IPS-NIHi11 (cell line): ENCODE data around the gene CLSTN3.
A peak's percentile ranks its signal among the peaks of the same experiment; 100 is the strongest.

Source experiments
- DNase-seq: peaks from one replicate; pipeline ENCODE4 v3.0.0; 2012; ENCODE audit warnings: mixed read lengths, low spot score

CLSTN3 gene

DNA sequence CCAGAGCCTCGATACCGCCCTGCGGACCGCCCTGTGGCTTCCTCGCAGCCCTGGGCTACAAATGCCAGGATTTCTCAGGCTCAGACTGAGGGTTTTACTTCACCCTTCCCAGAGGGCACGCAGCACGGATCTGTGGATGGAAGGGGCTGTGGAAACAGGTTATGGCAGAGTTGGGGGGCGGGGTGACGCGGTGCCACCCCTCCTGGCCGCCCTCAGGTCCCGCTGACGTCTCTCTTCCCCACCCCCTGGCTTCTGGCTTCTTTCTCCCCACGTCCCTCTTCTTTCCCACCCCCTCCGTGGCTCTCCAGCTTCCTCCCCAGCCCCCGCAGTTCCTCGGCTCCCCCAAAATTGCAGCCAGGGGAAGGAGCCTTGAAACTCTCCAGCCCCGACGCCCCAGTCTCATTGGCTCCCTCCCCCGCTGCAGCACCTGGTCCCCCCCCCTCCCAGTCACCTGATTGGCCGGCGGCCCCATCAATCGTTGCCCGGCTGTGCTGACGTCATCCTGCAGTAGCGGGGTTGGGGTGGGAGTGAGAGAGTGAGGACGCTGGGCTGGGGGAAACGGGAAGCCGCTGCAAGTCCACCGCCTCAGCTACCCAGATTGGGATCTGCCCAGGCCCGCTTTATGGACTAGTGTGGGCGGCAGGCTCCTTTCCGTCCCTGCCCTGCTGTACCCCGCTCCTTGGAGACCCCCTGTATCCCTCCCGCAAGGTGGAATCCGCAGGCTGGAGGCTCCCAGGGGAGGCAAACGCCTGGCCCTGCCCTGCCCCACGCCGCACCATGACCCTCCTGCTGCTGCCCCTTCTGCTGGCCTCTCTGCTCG is at the start of gene CLSTN3:
Gene CLSTN3, plus strand, starts transcription at position 500 of the 820 bp plus-strand sequence. Its CDS starts 278 bp downstream, at position 778.
- peak; percentile 100 for DNase-seq

DNA sequence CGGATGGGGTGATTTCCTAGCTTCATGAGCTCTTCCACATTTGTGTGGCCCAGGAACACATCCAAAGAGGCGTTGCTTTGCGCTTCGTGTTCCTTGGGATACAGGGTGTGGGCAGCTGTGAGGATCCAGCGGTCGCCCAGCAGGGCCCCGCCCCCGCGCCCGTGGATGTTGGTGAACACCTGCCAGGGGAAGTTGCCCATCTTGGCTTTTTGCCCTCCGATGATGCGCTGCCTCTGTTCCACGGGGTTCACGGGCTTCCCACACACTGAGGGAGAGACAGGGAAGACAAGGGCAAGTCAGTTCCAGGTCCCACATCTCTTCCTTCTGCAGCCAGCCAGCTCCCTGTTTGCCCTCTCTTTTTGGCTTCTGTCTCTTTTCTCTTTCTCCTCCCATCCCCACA is 49.1 kb upstream of the CLSTN3 start:
- DNase-seq = no peak

DNA sequence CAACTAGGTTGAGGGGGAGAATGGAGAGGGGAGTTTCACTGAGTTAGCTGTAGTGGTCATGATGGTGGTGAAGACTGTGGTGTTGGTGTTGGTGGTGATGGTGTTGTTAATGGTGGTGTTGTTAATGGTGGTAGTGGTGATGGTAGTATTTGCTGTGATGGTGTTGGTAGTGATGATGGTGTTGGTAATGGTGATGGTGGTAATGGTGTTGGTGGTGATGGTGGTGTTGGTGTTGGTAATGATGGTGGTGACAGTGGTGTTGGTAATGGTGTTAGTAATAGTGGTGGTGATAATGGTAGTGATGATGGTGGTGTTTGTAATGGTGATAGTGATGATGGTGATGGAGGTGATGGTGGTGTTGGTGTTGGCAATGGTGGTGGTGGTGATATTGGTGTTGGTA is 47.0 kb upstream of the CLSTN3 start:
- DNase-seq = no peak

- no peak for DNase-seq
These were observed 40.8 kb upstream of the CLSTN3 start for GRCh38 chr12:7089196-7089871.

DNA sequence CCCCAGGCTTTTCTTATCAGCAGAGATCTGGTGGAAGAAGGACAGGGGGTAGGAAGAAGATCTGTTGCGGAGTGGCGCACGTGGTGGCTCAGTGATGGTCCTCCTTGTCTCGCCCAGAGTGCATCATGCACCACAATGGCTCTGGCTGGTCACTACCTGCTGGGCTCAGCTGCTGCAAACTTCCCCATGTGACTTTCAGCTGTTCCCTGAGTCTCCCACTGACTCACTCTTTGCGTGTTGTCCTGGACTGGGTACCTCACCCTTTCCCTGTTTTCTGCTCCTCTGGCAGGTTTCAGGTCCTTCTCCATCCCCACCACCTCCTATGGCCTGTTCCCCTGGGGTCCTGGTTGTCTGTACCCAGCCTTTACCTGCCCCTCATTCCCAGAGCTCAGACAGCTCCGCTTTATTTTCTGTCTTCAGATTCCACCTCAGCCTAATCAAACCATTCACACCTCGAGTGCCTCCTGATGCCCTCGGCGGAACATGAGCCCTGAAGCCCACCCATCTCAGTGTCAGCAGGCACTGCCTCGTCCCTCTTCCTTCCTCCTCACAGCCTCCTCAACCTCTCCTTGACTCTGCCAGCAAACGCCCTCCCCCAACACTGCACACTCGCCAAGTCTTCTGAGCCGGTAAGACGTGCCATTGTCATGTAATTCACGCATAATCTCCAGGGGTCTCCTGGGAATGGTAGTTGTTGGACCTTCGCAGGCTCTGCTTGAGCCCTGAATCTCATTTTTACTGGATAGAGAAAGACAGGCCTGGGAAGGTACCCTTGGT is 39.8 kb upstream of the CLSTN3 start:
- DNase-seq = peak; percentile 60

DNA sequence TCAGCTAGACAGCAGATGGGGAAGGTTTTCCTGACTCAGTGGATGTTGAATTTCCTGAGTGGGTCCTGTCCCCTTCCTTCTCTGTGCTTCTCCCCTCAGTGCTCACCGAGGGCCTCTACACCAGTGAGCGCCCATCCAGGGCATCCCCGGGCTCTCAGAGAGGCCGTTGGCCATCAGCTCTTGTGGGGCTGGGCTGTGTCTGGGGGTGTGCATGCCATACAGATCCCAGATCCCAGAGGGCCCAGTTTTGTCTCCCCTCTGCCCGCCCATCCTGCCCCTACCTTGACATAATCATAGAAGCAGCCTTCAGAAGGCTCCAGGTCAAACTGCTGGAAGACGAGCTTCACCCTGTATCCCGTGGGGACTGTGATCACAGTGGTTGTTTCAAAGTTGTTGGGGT is 39.0 kb upstream of the CLSTN3 start:
- no peak for DNase-seq

DNA sequence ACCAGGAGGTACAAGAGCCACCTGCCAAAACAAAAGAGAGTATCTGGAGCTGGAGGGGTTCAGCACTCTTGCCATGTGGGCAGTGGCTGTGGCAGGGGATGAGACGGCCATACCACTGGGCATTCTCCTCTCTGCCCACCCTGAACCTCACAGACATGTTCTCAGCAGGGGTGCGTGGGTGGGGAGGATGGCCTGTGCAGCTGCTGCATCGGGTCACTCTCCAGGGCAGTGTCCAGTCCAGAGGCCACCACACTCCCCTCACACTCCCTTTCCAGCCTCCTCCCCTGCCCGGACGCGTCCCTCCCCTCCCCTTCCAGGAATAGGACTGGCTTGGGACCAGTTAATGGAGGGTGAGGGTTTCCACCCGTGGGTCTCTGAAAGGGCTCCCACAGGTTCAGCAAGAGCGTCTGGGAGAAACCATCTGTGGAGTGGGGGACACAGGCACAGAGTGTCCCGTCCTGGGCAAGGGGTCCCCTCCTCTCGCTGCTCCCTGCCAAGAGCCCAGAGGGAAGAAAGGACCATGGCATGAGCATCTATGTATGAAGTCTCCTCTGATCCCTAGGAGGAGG is 38.4 kb upstream of the CLSTN3 start:
- no peak for DNase-seq

- DNase-seq = peak; percentile 81
These were observed 37.8 kb upstream of the CLSTN3 start, which contains the start of gene C1R for GRCh38 chr12:7092229-7092985. Gene C1R (minus strand): TSS chr12:7092445. CDS start chr12:7092388, 57 bp downstream.

DNA sequence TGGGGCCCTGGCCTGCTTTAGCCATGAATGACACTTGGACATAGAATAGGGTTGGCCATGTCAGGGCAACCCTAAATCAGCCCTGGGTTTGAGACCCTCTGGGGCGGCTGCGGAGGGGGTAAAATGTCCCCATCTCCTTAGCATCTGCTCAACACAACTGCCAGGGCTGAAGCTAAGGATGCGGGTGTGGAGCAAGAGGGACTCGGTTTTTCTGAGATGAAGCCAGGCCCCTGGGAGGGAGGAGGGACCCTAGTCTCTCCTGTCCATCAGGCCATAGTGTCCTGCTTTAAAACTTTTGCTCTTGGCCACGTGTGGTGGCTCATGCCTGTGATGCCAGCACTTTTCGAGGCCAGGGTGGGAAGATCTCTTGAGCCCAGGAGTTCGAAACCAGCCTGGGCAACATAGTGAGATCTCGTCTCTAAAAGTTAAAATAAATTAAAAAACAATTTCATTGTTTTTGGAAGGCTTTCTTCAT is 37.1 kb upstream of the CLSTN3 start:
- no peak for DNase-seq

- no peak for DNase-seq
These were observed 36.7 kb upstream of the CLSTN3 start for GRCh38 chr12:7093486-7093885.

DNA sequence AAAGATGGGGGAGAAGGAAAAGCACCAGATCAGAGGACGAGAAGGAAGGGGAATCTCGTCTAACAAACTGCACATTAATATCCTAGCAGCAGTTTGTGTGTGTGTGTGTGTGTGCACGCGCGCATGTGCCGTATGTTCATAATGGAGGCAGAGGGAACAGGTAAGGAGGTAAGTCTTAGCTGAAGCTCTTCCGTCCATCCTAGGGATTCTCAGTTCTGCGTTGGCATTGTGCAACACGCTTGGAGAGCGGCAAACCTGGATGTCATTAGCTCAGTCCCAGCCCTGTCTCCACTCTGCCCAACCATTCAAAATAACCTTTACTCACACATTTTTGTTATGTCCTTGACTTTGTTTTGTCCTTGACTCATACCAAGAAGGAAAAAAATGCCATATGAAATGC is 36.3 kb upstream of the CLSTN3 start:
- no peak for DNase-seq

DNA sequence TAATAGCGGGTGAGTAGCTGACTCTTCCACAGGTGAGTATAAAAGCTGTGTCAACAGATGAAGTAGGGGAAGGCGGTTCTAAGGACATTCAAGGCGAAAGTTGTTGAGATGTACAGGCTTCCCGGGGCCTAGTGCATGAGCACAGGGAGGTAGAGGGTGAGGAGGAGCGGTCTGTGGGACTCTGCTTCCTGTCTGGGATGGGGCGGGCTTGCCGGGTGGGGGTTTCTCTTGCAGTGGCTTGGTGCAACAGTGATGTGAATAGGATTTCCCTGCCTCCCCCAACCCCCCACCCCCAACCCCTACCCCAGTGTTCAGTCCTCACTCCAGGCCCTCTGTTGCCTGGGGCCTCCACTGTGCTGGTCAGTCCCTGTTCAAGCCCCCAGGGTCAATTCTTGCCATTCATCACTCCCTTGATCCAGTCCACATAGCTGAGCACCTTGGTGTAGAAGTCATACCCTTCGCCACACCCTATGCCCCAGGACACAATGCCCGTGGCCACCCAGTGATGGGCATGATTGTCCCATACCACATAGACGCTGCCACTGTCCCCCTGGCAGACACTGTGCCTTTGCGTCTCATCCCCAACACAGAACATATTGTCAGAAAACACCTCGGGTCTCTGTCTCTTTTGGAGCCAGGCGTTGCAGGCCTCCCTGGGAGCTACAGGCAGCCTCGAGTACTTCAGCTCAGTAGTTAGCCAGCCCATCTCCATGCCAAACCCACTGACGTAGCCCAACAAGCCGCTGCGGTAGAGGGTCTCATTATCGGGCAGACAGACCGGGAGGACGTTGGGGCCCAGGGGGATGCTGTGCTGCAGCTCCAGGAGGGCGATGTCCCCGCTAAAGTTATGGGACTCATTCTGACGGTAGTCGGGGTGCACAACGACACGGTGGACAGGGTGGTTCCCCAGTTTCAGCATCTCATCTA is 33.9 kb upstream of the CLSTN3 start:
- DNase-seq = no peak

- DNase-seq = no peak
These were observed 33.2 kb upstream of the CLSTN3 start for GRCh38 chr12:7096979-7097378.

DNA sequence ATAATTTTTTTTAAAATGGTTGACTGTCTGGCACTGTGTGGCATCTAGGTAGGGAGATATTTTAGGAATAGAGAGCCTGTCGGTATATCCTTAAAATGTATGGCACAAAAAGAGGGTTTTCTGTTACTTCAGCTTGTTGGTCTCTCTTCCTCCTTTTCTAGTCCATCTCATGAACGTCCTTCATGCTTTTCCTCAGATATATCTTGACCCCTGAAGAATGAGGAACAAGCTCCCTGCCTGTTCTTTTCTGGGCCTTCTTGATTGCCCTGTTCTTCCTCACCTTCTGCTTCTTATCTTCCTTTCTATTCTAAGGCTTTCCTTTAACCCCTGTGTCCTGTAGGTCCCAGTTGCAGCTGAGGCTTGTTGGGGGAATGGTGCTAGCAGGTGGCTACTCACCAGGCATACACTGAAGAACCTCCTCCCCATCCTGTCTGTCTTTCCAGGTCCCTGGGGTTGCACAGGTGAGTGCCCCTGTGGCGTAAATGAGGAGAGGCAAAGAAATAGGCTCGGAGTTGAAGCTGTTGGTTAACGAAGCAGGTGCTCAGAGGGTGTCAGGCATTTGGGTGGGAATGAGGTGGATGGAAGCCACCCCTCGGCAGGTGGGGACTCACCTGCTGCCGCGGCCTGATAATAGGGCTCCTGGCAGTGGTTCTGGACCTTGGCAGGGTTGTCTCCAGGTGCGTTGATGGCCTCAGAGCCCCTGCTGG is 30.7 kb upstream of the CLSTN3 start:
- DNase-seq = no peak

- DNase-seq = no peak
These were observed 29.9 kb upstream of the CLSTN3 start for GRCh38 chr12:7100239-7100638.

- DNase-seq = no peak
These were observed 29.0 kb upstream of the CLSTN3 start for GRCh38 chr12:7101047-7101693.

- no peak for DNase-seq
These were observed 28.5 kb upstream of the CLSTN3 start for GRCh38 chr12:7101694-7102131.

DNA sequence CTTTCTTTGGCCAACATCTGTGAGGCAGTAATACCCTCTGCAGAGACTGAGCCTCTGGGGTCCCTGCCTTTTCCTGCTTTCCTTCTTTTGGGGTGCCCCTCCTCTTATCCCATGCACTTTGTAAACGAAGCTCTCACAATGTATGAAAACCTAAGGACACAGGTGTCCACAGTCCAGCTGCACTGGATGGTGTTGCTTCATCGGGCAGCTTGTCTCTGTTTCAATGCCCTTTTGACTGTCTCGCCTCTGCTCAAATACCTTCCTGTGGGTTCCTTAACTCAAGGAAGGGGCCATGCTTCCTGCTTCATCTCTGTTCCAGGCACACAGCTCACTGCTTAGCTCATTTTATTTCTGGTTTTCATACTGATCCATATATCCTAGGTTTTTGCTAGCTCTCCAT is 27.6 kb upstream of the CLSTN3 start:
- no peak for DNase-seq
